Smooth muscle cell (in vitro differentiated cells): ENCODE results near the gene TMPRSS5. TPM values are rescaled to one million over a fixed set of nuclear protein-coding genes. Genes with fewer than 3 reads are reported as not detected.
"Not testable (repeated sequence)": the region's sequence is repeated elsewhere in the genome, so short reads cannot be mapped to it uniquely, and the experiment has no call there.

Experiments
- DNase-seq: peaks from one replicate; lab custom pipeline; 2025; ENCODE audit not compliant: unreplicated experiment; lab: John Stamatoyannopoulos, UW
- H2AFZ ChIP-seq: fragments of 200-600 bp; sonication (generic); 2 replicates; pipeline ENCODE4 v1.6.0; 2016; ENCODE audit warnings: antibody characterized with exemption, low read depth, mild to moderate bottlenecking
- H3F3A ChIP-seq: fragments of 200-600 bp; sonication (generic); 2 replicates; pipeline ENCODE4 v1.6.0; 2017; ENCODE audit warnings: antibody characterized with exemption, low read depth
- H3K27ac ChIP-seq: fragments of 200-600 bp; sonication (generic); 2 replicates; pipeline ENCODE4 v1.5.1; 2016; ENCODE audit warnings: low read depth, mild to moderate bottlenecking
- H3K27me3 ChIP-seq: fragments of 200-600 bp; sonication (generic); 2 replicates; pipeline ENCODE4 v1.6.1; 2016; ENCODE audit warnings: low read depth, mild to moderate bottlenecking
- H3K36me3 ChIP-seq: fragments of 200-600 bp; sonication (generic); 2 replicates; pipeline ENCODE4 v1.5.1; 2016; ENCODE audit warnings: low read depth
- H3K4me1 ChIP-seq: fragments of 200-600 bp; sonication (generic); 2 replicates; pipeline ENCODE4 v1.5.1; 2016; ENCODE audit warnings: low read depth
- H3K4me2 ChIP-seq: fragments of 200-600 bp; sonication (generic); 2 replicates; pipeline ENCODE4 v1.6.0; 2016; ENCODE audit warnings: mild to moderate bottlenecking
- H3K4me3 ChIP-seq: fragments of 200-600 bp; sonication (generic); 2 replicates; pipeline ENCODE4 v1.5.1; 2016; ENCODE audit warnings: mild to moderate bottlenecking
- H3K79me2 ChIP-seq: fragments of 200-600 bp; sonication (generic); 2 replicates; pipeline ENCODE4 v1.6.0; 2016; ENCODE audit warnings: low read depth, mild to moderate bottlenecking
- H3K9ac ChIP-seq: fragments of 200-600 bp; sonication (generic); 2 replicates; pipeline ENCODE4 v1.6.0; 2016; ENCODE audit warnings: low read depth
- H3K9me3 ChIP-seq: fragments of 200-600 bp; sonication (generic); replicated peaks from 2 replicates; pipeline ENCODE4 v1.5.1; 2016; ENCODE audit warnings: low read depth
- H4K20me1 ChIP-seq: fragments of 200-600 bp; sonication (generic); 2 replicates; pipeline ENCODE4 v1.6.0; 2016; ENCODE audit warnings: low read depth
- WGBS: methylation state at CpG from one replicate; pipeline ENCODE4 v1.1.7; 2016; ENCODE audit warnings: low lambda C conversion rate; 5-methylcytosine and 5-hydroxymethylcytosine counted together
- polyA plus RNA-seq: library from polyadenylated mRNA; unstranded; fragments of >200 nt; fragmentation: Nextera tagmentation; extraction: Ambion mirVana; gene quantifications from 2 replicates; pipeline ENCODE4 v1.2.1, GENCODE V29; 2016
- total RNA-seq: library from RNA; depleted of rRNA; stranded (reverse); fragments of >200 nt; gene quantifications from 2 replicates; pipeline ENCODE4 v1.2.3, GENCODE V29; 2014
- TF ChIP-seq, protein P1 (sequence below): fragments of 200-600 bp; sonication (generic); IDR thresholded peaks from 2 replicates; pipeline ENCODE4 v1.5.1; 2017; ENCODE audit warnings: borderline replicate concordance, mild to moderate bottlenecking, antibody characterized with exemption; ENCODE audit not compliant: insufficient read depth, poor library complexity, severe bottlenecking

Gene TMPRSS5
- total and polyA plus RNA-seq, 2 experiments from 2014 or later = 0.43 TPM; not detected in 1

DNA sequence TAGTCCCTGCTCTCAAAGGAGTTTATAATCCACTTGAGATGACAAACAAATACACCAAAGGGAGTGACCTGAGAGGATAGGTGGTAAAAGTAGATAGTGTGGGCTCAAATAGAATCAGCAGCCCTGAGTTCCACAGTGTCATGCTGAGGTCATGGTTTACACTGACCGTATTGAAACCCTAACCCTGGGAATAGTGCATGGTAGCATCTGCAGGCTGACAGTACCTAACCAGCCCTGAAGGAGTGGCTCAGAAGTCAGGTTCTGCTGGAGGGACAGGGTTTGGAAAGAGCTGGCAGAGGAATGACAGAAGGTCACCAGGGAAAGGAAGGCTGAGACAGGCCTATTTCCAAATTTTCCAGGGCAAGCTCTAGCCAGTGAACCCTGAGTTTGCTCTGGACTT, 9.2 kb upstream of the TMPRSS5 start:
- DNase-seq = no peak

DNA sequence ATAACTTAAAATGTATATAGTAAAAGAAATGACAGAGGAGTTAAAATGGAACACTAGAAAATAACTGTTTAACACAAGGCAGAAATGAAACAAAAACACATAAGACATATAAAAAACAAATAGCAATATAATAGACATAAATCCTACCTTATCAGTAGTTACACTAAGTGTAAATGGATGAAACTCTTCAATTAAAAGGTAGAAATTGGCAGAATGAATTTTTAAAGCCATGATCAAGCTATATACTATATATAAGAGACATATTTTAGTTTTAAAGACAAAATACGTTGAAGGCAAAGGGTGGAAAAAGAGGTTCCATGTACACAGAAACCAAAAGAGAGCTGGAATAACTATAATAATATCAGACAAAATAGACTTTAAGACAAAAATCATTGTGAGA, 4.9 kb upstream of the TMPRSS5 start:
- no peak overlapping the region for H3K4me3 ChIP-seq
- no peak overlapping the region for H3K9ac ChIP-seq
- no peaks in the 10 kb centered on the region for H4K20me1 ChIP-seq
- no peaks in the 10 kb centered on the region for H3K4me1 ChIP-seq
- peaks cover 4% of the 10 kb centered on the region for H3K36me3 ChIP-seq
- no peak overlapping the region for H3K27ac ChIP-seq
- no peak overlapping the region for H2AFZ ChIP-seq
- no peaks in the 10 kb centered on the region for H3K9me3 ChIP-seq
- no peaks in the 10 kb centered on the region for H3K27me3 ChIP-seq
- no peak for DNase-seq
- no peak overlapping the region for H3K4me2 ChIP-seq
- no peaks in the 10 kb centered on the region for H3K79me2 ChIP-seq
- no peaks in the 10 kb centered on the region for H3F3A ChIP-seq
- WGBS = 100% methylated on average over 1 of the region's 1 CpG
- TF ChIP-seq, protein P1, sequence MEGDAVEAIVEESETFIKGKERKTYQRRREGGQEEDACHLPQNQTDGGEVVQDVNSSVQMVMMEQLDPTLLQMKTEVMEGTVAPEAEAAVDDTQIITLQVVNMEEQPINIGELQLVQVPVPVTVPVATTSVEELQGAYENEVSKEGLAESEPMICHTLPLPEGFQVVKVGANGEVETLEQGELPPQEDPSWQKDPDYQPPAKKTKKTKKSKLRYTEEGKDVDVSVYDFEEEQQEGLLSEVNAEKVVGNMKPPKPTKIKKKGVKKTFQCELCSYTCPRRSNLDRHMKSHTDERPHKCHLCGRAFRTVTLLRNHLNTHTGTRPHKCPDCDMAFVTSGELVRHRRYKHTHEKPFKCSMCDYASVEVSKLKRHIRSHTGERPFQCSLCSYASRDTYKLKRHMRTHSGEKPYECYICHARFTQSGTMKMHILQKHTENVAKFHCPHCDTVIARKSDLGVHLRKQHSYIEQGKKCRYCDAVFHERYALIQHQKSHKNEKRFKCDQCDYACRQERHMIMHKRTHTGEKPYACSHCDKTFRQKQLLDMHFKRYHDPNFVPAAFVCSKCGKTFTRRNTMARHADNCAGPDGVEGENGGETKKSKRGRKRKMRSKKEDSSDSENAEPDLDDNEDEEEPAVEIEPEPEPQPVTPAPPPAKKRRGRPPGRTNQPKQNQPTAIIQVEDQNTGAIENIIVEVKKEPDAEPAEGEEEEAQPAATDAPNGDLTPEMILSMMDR = no peak

More for the DNA sequence above, 9.2 kb upstream of the TMPRSS5 start:
- no peak overlapping the region for H3K4me3 ChIP-seq
- H3K79me2 ChIP-seq = no peaks in the 10 kb centered on the region
- 76% methylated on average over 1 of the region's 1 CpG for WGBS
- no peaks in the 10 kb centered on the region for H3F3A ChIP-seq
- H3K9me3 ChIP-seq = no peaks in the 10 kb centered on the region
- no peaks in the 10 kb centered on the region for H4K20me1 ChIP-seq
- H3K27ac ChIP-seq = no peak overlapping the region
- no peaks in the 10 kb centered on the region for H3K36me3 ChIP-seq
- H3K4me2 ChIP-seq = no peak overlapping the region
- no peaks in the 10 kb centered on the region for H3K27me3 ChIP-seq
- no peak overlapping the region for H2AFZ ChIP-seq
- H3K9ac ChIP-seq = no peak overlapping the region
- no peaks in the 10 kb centered on the region for H3K4me1 ChIP-seq
- TF ChIP-seq, protein P1 = no peak

DNA sequence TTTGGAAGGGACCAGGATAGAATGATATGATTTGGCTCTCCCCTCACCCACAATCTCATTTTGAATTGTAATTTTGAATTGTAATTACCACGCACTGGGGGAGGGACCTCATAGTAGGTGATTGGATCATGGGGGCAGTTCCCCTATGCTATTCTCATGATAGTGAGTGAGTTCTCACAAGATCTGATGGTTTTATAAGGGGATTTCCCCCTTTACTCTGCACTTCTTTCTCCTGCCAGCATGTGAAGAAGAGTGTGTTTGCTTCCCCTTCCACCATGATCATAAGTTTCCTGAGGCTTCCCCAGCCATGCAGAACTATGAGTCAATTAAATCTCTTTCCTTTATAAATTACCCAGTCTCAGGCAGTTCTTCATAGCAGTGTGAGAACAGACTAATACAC, 2.6 kb downstream of the TMPRSS5 start:
- H3K79me2 ChIP-seq, H3K9ac ChIP-seq, H3K9me3 ChIP-seq, H3K4me2 ChIP-seq, H3K27me3 ChIP-seq, H3K36me3 ChIP-seq, H3K27ac ChIP-seq, H2AFZ ChIP-seq, H3K4me3 ChIP-seq, DNase-seq, H3K4me1 ChIP-seq, H3F3A ChIP-seq, H4K20me1 ChIP-seq: not testable (repeated sequence)
- 94% methylated on average over 1 of the region's 1 CpG for WGBS

DNA sequence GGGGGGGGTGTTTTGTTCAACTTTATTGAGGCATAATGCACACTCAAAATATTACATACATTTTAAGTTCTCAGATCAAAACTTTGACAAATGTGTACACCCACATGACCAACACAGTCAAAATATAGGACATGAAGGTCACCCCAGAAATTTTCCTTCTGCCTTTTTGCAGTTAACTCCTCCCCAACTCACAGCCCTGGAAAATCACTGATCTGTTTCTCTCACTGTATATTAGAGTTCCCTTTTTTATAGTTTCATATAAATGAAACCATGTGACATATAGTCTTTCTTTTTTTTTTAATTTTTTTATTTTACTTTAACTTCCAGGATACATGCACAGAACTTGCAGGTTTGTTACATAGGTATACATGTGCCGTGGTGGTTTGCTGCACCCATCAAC, 4.6 kb downstream of the TMPRSS5 start:
- H3K36me3 ChIP-seq = no peaks in the 10 kb centered on the region
- no peaks in the 10 kb centered on the region for H3K9me3 ChIP-seq
- no peaks in the 10 kb centered on the region for H3F3A ChIP-seq
- no peak overlapping the region for H2AFZ ChIP-seq
- WGBS = 81% methylated on average over 1 of the region's 1 CpG
- no peak for DNase-seq
- no peaks in the 10 kb centered on the region for H4K20me1 ChIP-seq
- H3K9ac ChIP-seq = no peak overlapping the region
- no peaks in the 10 kb centered on the region for H3K4me1 ChIP-seq
- no peaks in the 10 kb centered on the region for H3K27me3 ChIP-seq
- H3K4me3 ChIP-seq = no peak overlapping the region
- H3K79me2 ChIP-seq = no peaks in the 10 kb centered on the region
- no peak overlapping the region for H3K4me2 ChIP-seq
- no peak overlapping the region for H3K27ac ChIP-seq
- TF ChIP-seq, protein P1 = no peak
